Neural progenitor cell (in vitro differentiated cells): ENCODE results near the gene ASB4. TPM values are rescaled to one million over a fixed set of nuclear protein-coding genes. Genes with fewer than 3 reads are reported as not detected.

Experiments
- DNase-seq: peaks from one replicate; pipeline ENCODE4 v3.0.0-alpha.2; 2016; ENCODE audit warnings: low spot score
- H2AFZ ChIP-seq: fragments of 200-600 bp; sonication (generic); replicated peaks from 2 replicates; pipeline ENCODE4 v1.6.1; 2016; ENCODE audit warnings: antibody characterized with exemption
- H3F3A ChIP-seq: fragments of 200-600 bp; sonication (generic); 2 replicates; pipeline ENCODE4 v1.6.1; 2016; ENCODE audit warnings: antibody characterized with exemption, low read depth
- H3K27ac ChIP-seq: fragments of 200-600 bp; sonication (generic); 2 replicates; pipeline ENCODE4 v1.5.1; 2016; ENCODE audit warnings: mild to moderate bottlenecking
- H3K27me3 ChIP-seq: fragments of 200-600 bp; sonication (generic); 2 replicates; pipeline ENCODE4 v1.6.1; 2016; ENCODE audit warnings: mild to moderate bottlenecking, moderate library complexity
- H3K36me3 ChIP-seq: fragments of 200-600 bp; sonication (generic); 2 replicates; pipeline ENCODE4 v1.5.1; 2016
- H3K4me1 ChIP-seq: fragments of 200-600 bp; sonication (generic); 2 replicates; pipeline ENCODE4 v1.6.1; 2016; ENCODE audit warnings: mixed run types
- H3K4me2 ChIP-seq: fragments of 200-600 bp; sonication (generic); 2 replicates; pipeline ENCODE4 v1.6.1; 2016
- H3K4me3 ChIP-seq: fragments of 200-600 bp; sonication (generic); 2 replicates; pipeline ENCODE4 v1.5.1; 2016
- H3K79me2 ChIP-seq: fragments of 200-600 bp; sonication (generic); 2 replicates; pipeline ENCODE4 v1.6.1; 2016; ENCODE audit warnings: low read depth
- H3K9ac ChIP-seq: fragments of 200-600 bp; sonication (generic); 2 replicates; pipeline ENCODE4 v1.6.1; 2016
- H3K9me3 ChIP-seq: fragments of 200-600 bp; sonication (generic); 2 replicates; pipeline ENCODE4 v1.5.1; 2016; ENCODE audit warnings: low read depth
- H4K20me1 ChIP-seq: fragments of 200-600 bp; sonication (generic); 2 replicates; pipeline ENCODE4 v1.6.1; 2016; ENCODE audit warnings: low read depth
- H3K27ac Mint-ChIP-seq: 3 replicates; pipeline ENCODE4 v1.8.0; 2021; ENCODE audit warnings: mixed read lengths
- H3K27me3 Mint-ChIP-seq: 2 replicates; pipeline ENCODE4 v1.8.0; 2022; ENCODE audit warnings: low read depth, mild to moderate bottlenecking, inconsistent platforms, moderate library complexity, mixed read lengths; ENCODE audit not compliant: insufficient read depth
- H3K36me3 Mint-ChIP-seq: 3 replicates; pipeline ENCODE4 v1.8.0; 2021; ENCODE audit warnings: mixed read lengths
- H3K4me1 Mint-ChIP-seq: 3 replicates; pipeline ENCODE4 v1.8.0; 2021; ENCODE audit warnings: mixed read lengths
- H3K4me3 Mint-ChIP-seq: 3 replicates; pipeline ENCODE4 v1.8.0; 2021; ENCODE audit warnings: mild to moderate bottlenecking, moderate library complexity, mixed read lengths
- H3K9me3 Mint-ChIP-seq: 3 replicates; pipeline ENCODE4 v1.8.0; 2020; ENCODE audit warnings: mixed read lengths
- EZH2 ChIP-seq: fragments of 200-600 bp; sonication (generic); IDR thresholded peaks from 2 replicates; pipeline ENCODE4 v1.6.1; 2017; ENCODE audit warnings: antibody characterized with exemption, mild to moderate bottlenecking, moderate library complexity
- EZH2phosphoT487 ChIP-seq: fragments of 200-600 bp; sonication (generic); IDR thresholded peaks from 2 replicates; pipeline ENCODE4 v1.6.1; 2017; ENCODE audit warnings: antibody characterized with exemption
- total RNA-seq: library from RNA; depleted of rRNA; stranded (reverse); fragments of >200 nt; gene quantifications from 2 replicates; pipeline ENCODE4 v1.2.3, GENCODE V29; 2015; ENCODE audit warnings: low replicate concordance
- TF ChIP-seq, protein P1 (sequence below): fragments of 200-600 bp; sonication (generic); IDR thresholded peaks from 2 replicates; pipeline ENCODE4 v1.5.1; 2017; ENCODE audit warnings: antibody characterized with exemption, mild to moderate bottlenecking

The ASB4 gene
- total RNA-seq, 1 donor from 2014 or later: not detected

DNA sequence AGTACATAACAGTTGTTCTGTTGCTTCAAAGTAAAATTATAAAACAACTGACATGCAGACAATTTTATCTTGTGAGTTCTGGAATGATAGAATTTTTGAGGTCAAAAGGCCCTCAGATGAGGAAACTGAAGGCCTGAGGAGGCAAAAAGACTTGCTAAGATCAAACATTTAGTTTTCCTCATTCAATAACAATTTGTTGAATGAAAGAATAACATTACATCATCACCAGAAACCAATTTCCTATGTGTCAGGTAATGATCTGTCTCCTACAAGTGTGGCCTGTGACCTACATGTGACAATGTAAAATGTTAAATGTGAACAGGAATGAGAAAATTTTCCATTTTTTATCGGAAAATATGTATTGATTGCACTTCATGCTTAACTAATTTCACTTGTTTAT lies 16.6 kb upstream of the ASB4 start:
- peaks cover 16% of the 10 kb centered on the region for H3K36me3 Mint-ChIP-seq
- H3K79me2 ChIP-seq: no peaks in the 10 kb centered on the region
- no peaks in the 10 kb centered on the region for H3K36me3 ChIP-seq
- H3K4me2 ChIP-seq: no peak overlapping the region
- H3K4me3 Mint-ChIP-seq: no peak overlapping the region
- H3K4me1 ChIP-seq: peaks cover 50% of the 10 kb centered on the region
- no peaks in the 10 kb centered on the region for H3K27me3 Mint-ChIP-seq
- H3K4me1 Mint-ChIP-seq: peaks cover 69% of the 10 kb centered on the region
- H3K9ac ChIP-seq: no peak overlapping the region
- H3K9me3 ChIP-seq: no peaks in the 10 kb centered on the region
- H3K27me3 ChIP-seq: no peaks in the 10 kb centered on the region
- no peak overlapping the region for H2AFZ ChIP-seq
- peak overlapping the region; percentile 92 for H3K27ac Mint-ChIP-seq
- H3K9me3 Mint-ChIP-seq: peaks cover 7% of the 10 kb centered on the region
- no peak overlapping the region for H3K4me3 ChIP-seq
- H4K20me1 ChIP-seq: no peaks in the 10 kb centered on the region
- TF ChIP-seq, protein P1, sequence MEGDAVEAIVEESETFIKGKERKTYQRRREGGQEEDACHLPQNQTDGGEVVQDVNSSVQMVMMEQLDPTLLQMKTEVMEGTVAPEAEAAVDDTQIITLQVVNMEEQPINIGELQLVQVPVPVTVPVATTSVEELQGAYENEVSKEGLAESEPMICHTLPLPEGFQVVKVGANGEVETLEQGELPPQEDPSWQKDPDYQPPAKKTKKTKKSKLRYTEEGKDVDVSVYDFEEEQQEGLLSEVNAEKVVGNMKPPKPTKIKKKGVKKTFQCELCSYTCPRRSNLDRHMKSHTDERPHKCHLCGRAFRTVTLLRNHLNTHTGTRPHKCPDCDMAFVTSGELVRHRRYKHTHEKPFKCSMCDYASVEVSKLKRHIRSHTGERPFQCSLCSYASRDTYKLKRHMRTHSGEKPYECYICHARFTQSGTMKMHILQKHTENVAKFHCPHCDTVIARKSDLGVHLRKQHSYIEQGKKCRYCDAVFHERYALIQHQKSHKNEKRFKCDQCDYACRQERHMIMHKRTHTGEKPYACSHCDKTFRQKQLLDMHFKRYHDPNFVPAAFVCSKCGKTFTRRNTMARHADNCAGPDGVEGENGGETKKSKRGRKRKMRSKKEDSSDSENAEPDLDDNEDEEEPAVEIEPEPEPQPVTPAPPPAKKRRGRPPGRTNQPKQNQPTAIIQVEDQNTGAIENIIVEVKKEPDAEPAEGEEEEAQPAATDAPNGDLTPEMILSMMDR: no peak
- TF ChIP-seq EZH2 (no peak), EZH2phosphoT487 (no peak)
- DNase-seq: no peak
- no peak overlapping the region for H3K27ac ChIP-seq
- peaks cover 42% of the 10 kb centered on the region for H3F3A ChIP-seq

DNA sequence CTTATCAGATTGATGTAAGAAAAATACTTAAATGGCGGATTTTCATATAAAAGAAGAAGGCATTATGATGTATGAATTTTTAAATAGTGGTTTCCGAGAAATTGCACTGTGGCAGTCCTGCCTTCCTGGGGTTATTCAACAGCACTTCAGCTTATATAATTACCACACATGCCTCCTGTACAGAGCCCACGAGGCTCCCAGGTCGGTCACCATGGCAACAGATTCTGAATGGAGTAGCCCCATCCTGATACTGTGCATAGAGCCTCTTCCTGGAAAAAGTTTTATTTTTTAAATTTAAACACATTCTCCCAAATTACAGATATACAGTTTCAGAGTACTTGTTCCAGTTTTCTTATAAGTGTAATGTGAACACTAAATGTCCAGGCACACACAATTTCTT lies 15.9 kb upstream of the ASB4 start:
- Histone ChIP-seq H3K36me3 (no peaks in the 10 kb centered on the region), H3K4me2 (peak overlapping the region; percentile 52), H3F3A (peaks cover 46% of the 10 kb centered on the region), H4K20me1 (no peaks in the 10 kb centered on the region), H3K9ac (no peak overlapping the region), H3K9me3 (no peaks in the 10 kb centered on the region), H3K27me3 (no peaks in the 10 kb centered on the region), H2AFZ (no peak overlapping the region), H3K4me3 (no peak overlapping the region), H3K27ac (no peak overlapping the region), H3K4me1 (peaks cover 54% of the 10 kb centered on the region), H3K79me2 (no peaks in the 10 kb centered on the region)
- peak overlapping the region; percentile 76 for H3K4me3 Mint-ChIP-seq
- H3K36me3 Mint-ChIP-seq: peaks cover 15% of the 10 kb centered on the region
- DNase-seq: peak; percentile 80
- peaks cover 7% of the 10 kb centered on the region for H3K9me3 Mint-ChIP-seq
- peak overlapping the region; percentile 97 for H3K27ac Mint-ChIP-seq
- H3K27me3 Mint-ChIP-seq: no peaks in the 10 kb centered on the region
- peaks cover 73% of the 10 kb centered on the region for H3K4me1 Mint-ChIP-seq
- TF ChIP-seq, protein P1: no peak

DNA sequence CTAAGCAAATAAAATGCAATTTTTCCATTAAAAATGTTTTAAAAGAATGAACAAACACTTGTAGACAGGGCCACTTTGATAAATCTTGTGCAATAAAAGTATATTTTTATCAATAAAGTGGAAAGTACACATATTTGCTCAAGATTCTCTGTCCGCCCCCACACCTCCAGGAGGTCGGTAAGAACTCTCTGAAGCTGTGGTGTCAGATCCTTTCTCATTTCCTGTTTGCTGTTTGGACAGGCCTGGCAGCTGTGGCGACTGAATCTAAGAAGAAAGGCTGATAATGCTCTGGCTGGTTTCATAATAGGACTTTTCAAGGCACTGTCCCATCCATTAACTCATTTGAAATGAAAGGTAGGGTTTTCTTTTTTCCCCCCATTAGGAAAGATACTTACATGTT lies 15.3 kb upstream of the ASB4 start:
- Histone ChIP-seq H3K9ac (no peak overlapping the region), H4K20me1 (no peaks in the 10 kb centered on the region), H3K4me2 (peak overlapping the region; percentile 52), H3K9me3 (no peaks in the 10 kb centered on the region), H2AFZ (no peak overlapping the region), H3K4me3 (no peak overlapping the region), H3F3A (peaks cover 46% of the 10 kb centered on the region), H3K36me3 (no peaks in the 10 kb centered on the region), H3K79me2 (no peaks in the 10 kb centered on the region), H3K27me3 (no peaks in the 10 kb centered on the region), H3K27ac (peak overlapping the region; percentile 69), H3K4me1 (peaks cover 54% of the 10 kb centered on the region)
- H3K27ac Mint-ChIP-seq: peak overlapping the region; percentile 97
- TF ChIP-seq EZH2phosphoT487: no peak
- TF ChIP-seq, protein P1: no peak
- no peak for TF ChIP-seq EZH2
- DNase-seq: peak; percentile 23
- peaks cover 7% of the 10 kb centered on the region for H3K9me3 Mint-ChIP-seq
- H3K27me3 Mint-ChIP-seq: no peaks in the 10 kb centered on the region
- H3K36me3 Mint-ChIP-seq: peaks cover 11% of the 10 kb centered on the region
- H3K4me1 Mint-ChIP-seq: peaks cover 75% of the 10 kb centered on the region
- peak overlapping the region; percentile 76 for H3K4me3 Mint-ChIP-seq
